Nephron (organoid): ENCODE results near the gene AR.
A peak's percentile ranks its signal among the peaks of the same experiment; 100 is the strongest.

ENCODE experiments used
- H3K27ac Mint-ChIP-seq, 3 experiments: 2 replicates each; pipeline ENCODE4 v1.8.0; 2020; ENCODE audit warnings: mixed read lengths in 3 of 3, mild to moderate bottlenecking in 2 of 3, moderate library complexity in 1 of 3
- H3K27me3 Mint-ChIP-seq: 2 replicates; pipeline ENCODE4 v1.8.0; 2021; ENCODE audit warnings: low read depth, mild to moderate bottlenecking, moderate library complexity, mixed read lengths
- H3K36me3 Mint-ChIP-seq: 2 replicates; pipeline ENCODE4 v1.8.0; 2020; ENCODE audit warnings: low read depth, mixed read lengths
- H3K4me1 Mint-ChIP-seq: 2 replicates; pipeline ENCODE4 v1.8.0; 2020; ENCODE audit warnings: mixed read lengths
- H3K4me3 Mint-ChIP-seq, 3 experiments: 2 replicates each; pipeline ENCODE4 v1.8.0; 2020; ENCODE audit warnings: mild to moderate bottlenecking in 3 of 3, mixed read lengths in 3 of 3, moderate library complexity in 2 of 3
- H3K9me3 Mint-ChIP-seq: 2 replicates; pipeline ENCODE4 v1.8.0; 2020; ENCODE audit warnings: mixed read lengths
- CTCF ChIP-seq, 3 experiments: fragments of 200-600 bp; sonication (generic); IDR thresholded peaks; one replicate each; pipeline ENCODE4 v1.5.0; 2021; ENCODE audit warnings: antibody characterized with exemption in 3 of 3; ENCODE audit not compliant: unreplicated experiment in 3 of 3

The AR gene

GRCh38 chrX:67570839-67571238 is 27.0 kb downstream of the AR start:
- Mint-ChIP-seq H3K9me3 (no peaks in the 10 kb centered on the region), H3K36me3 (no peaks in the 10 kb centered on the region), H3K27me3 (no peaks in the 10 kb centered on the region), H3K27ac (no peak overlapping the region), H3K4me3 (no peak overlapping the region), H3K4me1 (peaks cover 6% of the 10 kb centered on the region)
- no peak for TF ChIP-seq CTCF (IDR thresholded peaks at IDR 0.05; ENCODE audit: unreplicated experiment in 3 of 3)

- no peak for TF ChIP-seq CTCF (IDR thresholded peaks at IDR 0.05; ENCODE audit: unreplicated experiment in 3 of 3)
- peaks cover 6% of the 10 kb centered on the region for H3K4me1 Mint-ChIP-seq
- no peaks in the 10 kb centered on the region for H3K27me3 Mint-ChIP-seq
- H3K9me3 Mint-ChIP-seq, result no peaks in the 10 kb centered on the region
- H3K27ac Mint-ChIP-seq, result peak overlapping the region in 1 of 3 experiments; percentile 39
- H3K36me3 Mint-ChIP-seq, result no peaks in the 10 kb centered on the region
- no peak overlapping the region for H3K4me3 Mint-ChIP-seq
These were observed 30.9 kb downstream of the AR start for GRCh38 chrX:67574696-67575095.

- Mint-ChIP-seq H3K27ac (no peak overlapping the region), H3K27me3 (no peaks in the 10 kb centered on the region), H3K36me3 (no peaks in the 10 kb centered on the region), H3K9me3 (peaks cover 3% of the 10 kb centered on the region), H3K4me1 (no peaks in the 10 kb centered on the region), H3K4me3 (no peak overlapping the region)
- no peak for TF ChIP-seq CTCF (IDR thresholded peaks at IDR 0.05; ENCODE audit: unreplicated experiment in 3 of 3)
These were observed 38.6 kb downstream of the AR start for GRCh38 chrX:67582436-67582835.

- Mint-ChIP-seq H3K9me3 (peaks cover 3% of the 10 kb centered on the region), H3K4me3 (no peak overlapping the region), H3K27me3 (no peaks in the 10 kb centered on the region), H3K27ac (no peak overlapping the region), H3K4me1 (no peaks in the 10 kb centered on the region), H3K36me3 (no peaks in the 10 kb centered on the region)
- TF ChIP-seq CTCF (IDR thresholded peaks at IDR 0.05; ENCODE audit: unreplicated experiment in 3 of 3), result no peak
These were observed 39.4 kb downstream of the AR start for GRCh38 chrX:67583171-67583570.

GRCh38 chrX:67585401-67585800 is 41.6 kb downstream of the AR start:
- Mint-ChIP-seq H3K27me3 (no peaks in the 10 kb centered on the region), H3K9me3 (peaks cover 5% of the 10 kb centered on the region), H3K4me1 (no peaks in the 10 kb centered on the region)

More at GRCh38 chrX:67585401-67585800, 41.6 kb downstream of the AR start:
- no peak for TF ChIP-seq CTCF (IDR thresholded peaks at IDR 0.05; ENCODE audit: unreplicated experiment in 3 of 3)
- Mint-ChIP-seq H3K36me3 (no peaks in the 10 kb centered on the region), H3K27ac (no peak overlapping the region), H3K4me3 (no peak overlapping the region)
